Measurements from ENCODE around the gene PLCD1. TPM values are rescaled to one million over a fixed set of nuclear protein-coding genes. Genes with fewer than 3 reads are reported as not detected.
A peak's percentile ranks its signal among the peaks of the same experiment; 100 is the strongest.
"Not testable (repeated sequence)": the region's sequence is repeated elsewhere in the genome, so short reads cannot be mapped to it uniquely, and the experiment has no call there.

PLCD1 gene
- total RNA-seq = 68.5 TPM

GRCh38 chr3:38029400-38030125 lies at the start of gene PLCD1:
Gene PLCD1, minus strand, starts transcription at chr3:38029642. Its CDS starts 103 bp downstream, at chr3:38029539.
- peak in 1 of 2 donors; percentile 88 for DNase-seq (ENCODE audit: extremely low spot score in 2 of 2)
- Histone ChIP-seq H3K4me1 (peaks cover 64% of the 10 kb centered on the region), H3K36me3 (no peaks in the 10 kb centered on the region), H3K9me3 (no peaks in the 10 kb centered on the region), H3K27ac (peak within 1 kb of the TSS; percentile 95), H3K27me3 (no peaks in the 10 kb centered on the region), H3K4me3 (peak within 1 kb of the TSS; percentile 80)
- TF ChIP-seq CTCF (IDR thresholded peaks at IDR 0.05) (peak in 1 of 3 experiments; percentile 22), POLR2A (IDR thresholded peaks at IDR 0.05) (peak in 1 of 2 donors; percentile 32), POLR2AphosphoS5 (IDR thresholded peaks at IDR 0.05; ENCODE audit: insufficient read depth in 1 of 2, low read depth in 1 of 2) (peak; percentile 29 to 89)
- intact Hi-C loops (cut with DNase I) = no loop called here

GRCh38 chr3:38077073-38077472 lies 47.6 kb upstream of the PLCD1 start:
- H3K9me3 ChIP-seq; intact Hi-C loops (cut with DNase I); H3K4me1 ChIP-seq; H3K27me3 ChIP-seq; H3K36me3 ChIP-seq; H3K27ac ChIP-seq; DNase-seq (ENCODE audit: extremely low spot score in 2 of 2); H3K4me3 ChIP-seq: not testable (repeated sequence)

- Histone ChIP-seq H3K27ac (no peak overlapping the region), H3K9me3 (no peaks in the 10 kb centered on the region), H3K27me3 (no peaks in the 10 kb centered on the region), H3K36me3 (no peaks in the 10 kb centered on the region), H3K4me1 (no peaks in the 10 kb centered on the region), H3K4me3 (no peak overlapping the region)
- intact Hi-C loops (cut with DNase I) = no loop called here
- DNase-seq (ENCODE audit: extremely low spot score in 2 of 2) = no peak
- no peak for TF ChIP-seq POLR2AphosphoS5 (IDR thresholded peaks at IDR 0.05; ENCODE audit: insufficient read depth in 1 of 2, low read depth in 1 of 2)
- no peak for TF ChIP-seq CTCF (IDR thresholded peaks at IDR 0.05)
Observed at GRCh38 chr3:38070013-38070412, 40.6 kb upstream of the PLCD1 start.

- Histone ChIP-seq H3K27ac (no peak overlapping the region), H3K9me3 (no peaks in the 10 kb centered on the region), H3K4me3 (no peak overlapping the region), H3K27me3 (no peaks in the 10 kb centered on the region), H3K4me1 (no peaks in the 10 kb centered on the region), H3K36me3 (no peaks in the 10 kb centered on the region)
- intact Hi-C loops (cut with DNase I) = no loop called here
- DNase-seq (ENCODE audit: extremely low spot score in 2 of 2) = no peak
- TF ChIP-seq CTCF (IDR thresholded peaks at IDR 0.05) (no peak), POLR2AphosphoS5 (IDR thresholded peaks at IDR 0.05; ENCODE audit: insufficient read depth in 1 of 2, low read depth in 1 of 2) (no peak), POLR2A (IDR thresholded peaks at IDR 0.05) (no peak)
Observed at GRCh38 chr3:38067508-38068233, 38.2 kb upstream of the PLCD1 start.

- H3K27me3 ChIP-seq; H3K4me1 ChIP-seq; intact Hi-C loops (cut with DNase I); H3K4me3 ChIP-seq; H3K27ac ChIP-seq; H3K36me3 ChIP-seq; H3K9me3 ChIP-seq; DNase-seq (ENCODE audit: extremely low spot score in 2 of 2): not testable (repeated sequence)
Observed at GRCh38 chr3:38064453-38064852, 35.0 kb upstream of the PLCD1 start.

GRCh38 chr3:38062809-38063208 lies 33.4 kb upstream of the PLCD1 start:
- DNase-seq (ENCODE audit: extremely low spot score in 2 of 2) = no peak
- H3K9me3 ChIP-seq = no peaks in the 10 kb centered on the region

More at GRCh38 chr3:38062809-38063208, 33.4 kb upstream of the PLCD1 start:
- intact Hi-C loops (cut with DNase I) = no loop called here
- H3K4me1 ChIP-seq = no peaks in the 10 kb centered on the region
- H3K27me3 ChIP-seq = no peaks in the 10 kb centered on the region
- no peak overlapping the region for H3K4me3 ChIP-seq
- TF ChIP-seq POLR2AphosphoS5 (IDR thresholded peaks at IDR 0.05; ENCODE audit: insufficient read depth in 1 of 2, low read depth in 1 of 2) = no peak
- H3K36me3 ChIP-seq = no peaks in the 10 kb centered on the region
- no peak overlapping the region for H3K27ac ChIP-seq

Measured in vagina (tissue), 2 donors.